Glutamatergic neuron (in vitro differentiated cells): ENCODE data around the gene RBM15B. TPM values are rescaled to one million over a fixed set of nuclear protein-coding genes. Genes with fewer than 3 reads are reported as not detected.

ENCODE experiments used
- DNase-seq: peaks from one replicate; pipeline ENCODE4 v3.0.0; 2022
- H3K27ac Mint-ChIP-seq: one replicate; pipeline ENCODE4 v1.8.0; 2020; ENCODE audit warnings: mild to moderate bottlenecking, mixed read lengths, inconsistent platforms; ENCODE audit not compliant: unreplicated experiment
- H3K27me3 Mint-ChIP-seq: one replicate; pipeline ENCODE4 v1.8.0; 2020; ENCODE audit warnings: mild to moderate bottlenecking, moderate library complexity, mixed read lengths, inconsistent platforms; ENCODE audit not compliant: unreplicated experiment
- H3K36me3 Mint-ChIP-seq: one replicate; pipeline ENCODE4 v1.8.0; 2020; ENCODE audit warnings: mild to moderate bottlenecking, mixed read lengths, inconsistent platforms; ENCODE audit not compliant: unreplicated experiment
- H3K4me1 Mint-ChIP-seq: one replicate; pipeline ENCODE4 v1.8.0; 2020; ENCODE audit warnings: mild to moderate bottlenecking, low read depth, mixed read lengths, inconsistent platforms; ENCODE audit not compliant: unreplicated experiment
- H3K4me3 Mint-ChIP-seq: one replicate; pipeline ENCODE4 v1.8.0; 2020; ENCODE audit warnings: mild to moderate bottlenecking, mixed read lengths, inconsistent platforms; ENCODE audit not compliant: unreplicated experiment
- H3K9me3 Mint-ChIP-seq: one replicate; pipeline ENCODE4 v1.8.0; 2020; ENCODE audit warnings: mild to moderate bottlenecking, moderate library complexity, mixed read lengths, inconsistent platforms; ENCODE audit not compliant: unreplicated experiment
- CTCF ChIP-seq: fragments of 200-600 bp; sonication (generic); IDR thresholded peaks from one replicate; pipeline ENCODE4 v1.5.0; 2021; ENCODE audit not compliant: partially characterized antibody, unreplicated experiment
- total RNA-seq: library from RNA; stranded (reverse); fragmentation: NEBNext Ultra II Directional; extraction: Animal tissue kit (Norgen Biotek cat#: 25700); gene quantifications from one replicate; pipeline ENCODE4 v1.2.1, GENCODE V29; 2021; ENCODE audit not compliant: unreplicated experiment

RBM15B gene
- total RNA-seq, 1 donor from 2014 or later: 52.5 TPM

DNA sequence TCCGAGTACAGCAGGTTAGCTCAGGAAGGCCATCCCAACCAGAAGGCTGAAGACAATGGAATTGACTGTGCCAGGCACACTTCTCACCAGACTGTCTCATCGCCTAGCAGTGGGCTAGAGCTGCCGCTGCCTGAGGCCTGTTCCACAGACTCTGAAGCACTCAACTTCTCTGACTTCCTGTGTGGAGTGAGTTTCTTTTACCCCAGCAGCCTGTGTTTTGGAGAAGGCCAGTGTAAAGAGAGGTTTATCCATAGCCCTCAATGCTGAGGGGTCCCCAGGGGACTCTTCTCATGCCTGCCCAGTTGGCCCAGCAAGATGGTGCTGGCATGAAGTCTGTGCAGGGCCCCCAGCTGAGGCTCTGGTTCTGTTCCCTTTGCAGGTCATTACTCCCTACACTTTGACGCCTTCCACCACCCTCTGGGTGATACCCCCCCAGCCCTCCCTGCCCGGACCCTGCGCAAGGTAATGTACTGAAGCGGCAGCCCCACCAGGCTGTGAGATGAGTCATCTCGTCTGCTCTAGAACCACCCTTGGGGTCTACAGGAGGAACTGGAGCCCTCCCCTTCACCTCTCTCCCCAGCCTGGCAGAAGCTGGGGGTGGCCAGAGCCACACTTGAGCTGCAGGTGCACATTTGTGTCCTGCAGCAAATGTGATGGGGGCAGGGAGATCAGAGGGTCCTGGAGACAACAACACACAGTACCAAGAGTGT, 11.2 kb upstream of the RBM15B start:
- Mint-ChIP-seq H3K27ac (no peak overlapping the region), H3K9me3 (peaks cover 10% of the 10 kb centered on the region), H3K4me1 (peaks cover 19% of the 10 kb centered on the region), H3K36me3 (peaks cover 5% of the 10 kb centered on the region), H3K27me3 (peaks cover 12% of the 10 kb centered on the region), H3K4me3 (no peak overlapping the region)
- no peak for DNase-seq
- no peak for TF ChIP-seq CTCF

DNA sequence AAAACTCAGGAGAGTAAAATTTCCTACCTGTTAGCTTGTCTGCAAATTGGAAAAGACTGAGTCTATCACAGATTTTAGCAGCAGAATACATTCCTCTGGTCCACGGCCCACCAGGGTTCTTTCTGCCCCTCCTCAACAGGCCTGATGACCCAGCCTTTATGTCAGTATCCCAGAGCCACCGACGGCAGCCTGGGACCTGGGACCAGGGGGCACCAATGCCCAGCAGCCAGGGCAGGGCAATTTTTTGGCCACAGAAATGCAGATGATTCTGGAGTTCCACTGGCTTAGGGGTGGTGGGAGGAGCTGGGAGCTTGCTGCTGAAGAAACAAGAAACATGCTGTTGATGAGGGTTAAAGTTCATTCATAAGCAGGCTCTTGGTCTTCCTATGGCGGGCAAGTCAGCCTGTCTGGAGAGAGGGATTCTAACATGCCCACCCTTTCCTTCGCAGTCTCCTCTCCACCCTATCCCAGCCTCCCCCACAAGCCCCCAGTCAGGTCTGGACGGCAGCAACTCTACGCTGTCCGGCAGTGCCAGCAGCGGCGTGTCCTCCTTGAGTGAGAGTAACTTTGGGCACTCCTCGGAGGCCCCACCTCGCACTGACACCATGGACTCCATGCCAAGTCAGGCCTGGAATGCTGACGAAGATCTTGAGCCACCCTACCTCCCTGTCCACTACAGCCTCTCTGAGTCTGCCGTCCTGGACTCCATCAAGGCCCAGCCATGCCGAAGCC, 10.3 kb upstream of the RBM15B start:
- TF ChIP-seq CTCF: no peak
- H3K4me3 Mint-ChIP-seq: no peak overlapping the region
- DNase-seq: no peak
- H3K9me3 Mint-ChIP-seq: peaks cover 10% of the 10 kb centered on the region
- peaks cover 13% of the 10 kb centered on the region for H3K27me3 Mint-ChIP-seq
- H3K36me3 Mint-ChIP-seq: peaks cover under 1% of the 10 kb centered on the region
- no peak overlapping the region for H3K27ac Mint-ChIP-seq
- peaks cover 19% of the 10 kb centered on the region for H3K4me1 Mint-ChIP-seq

- Mint-ChIP-seq H3K4me3 (no peak overlapping the region), H3K36me3 (no peaks in the 10 kb centered on the region), H3K9me3 (peaks cover 11% of the 10 kb centered on the region), H3K4me1 (peaks cover 22% of the 10 kb centered on the region), H3K27me3 (peaks cover 13% of the 10 kb centered on the region), H3K27ac (no peak overlapping the region)
- no peak for TF ChIP-seq CTCF
- no peak for DNase-seq
Measured at GRCh38 chr3:51381333-51381705, 9.8 kb upstream of the RBM15B start.

GRCh38 chr3:51382076-51382745, 8.9 kb upstream of the RBM15B start:
- Mint-ChIP-seq H3K27me3 (peaks cover 13% of the 10 kb centered on the region), H3K4me3 (no peak overlapping the region), H3K9me3 (peaks cover 8% of the 10 kb centered on the region), H3K4me1 (peaks cover 25% of the 10 kb centered on the region), H3K36me3 (no peaks in the 10 kb centered on the region), H3K27ac (no peak overlapping the region)
- TF ChIP-seq CTCF: no peak
- DNase-seq: no peak
